ENCODE results near the gene RGR. TPM values are rescaled to one million over a fixed set of nuclear protein-coding genes. Genes with fewer than 3 reads are reported as not detected.
A peak's percentile ranks its signal among the peaks of the same experiment; 100 is the strongest.

Gene RGR
- polyA plus RNA-seq, 4 donors: 0.04 to 0.12 TPM; not detected in 2

- 41 to 58% (median 50%) methylated on average over 1 of the region's 1 CpG for WGBS, 3 donors
- Histone ChIP-seq H3K4me3 (ENCODE audit: low read depth in 1 of 3, low read length in 3 of 3) (no peak overlapping the region), H3K4me1 (ENCODE audit: control insufficient read depth in 3 of 3, insufficient read depth in 2 of 3, low read depth in 1 of 3, low read length in 2 of 3) (peaks cover 0 to 7% (median 5%) of the 10 kb centered on the region in 3 donors), H3K27ac (ENCODE audit: low read depth in 1 of 3, low read length in 2 of 3) (no peak overlapping the region), H3K36me3 (ENCODE audit: control insufficient read depth in 3 of 3, insufficient read depth in 2 of 3, low read depth in 1 of 3, low read length in 3 of 3) (no peaks in the 10 kb centered on the region), H3K27me3 (ENCODE audit: control insufficient read depth in 3 of 3, insufficient read depth in 3 of 3, low read length in 3 of 3) (no peaks in the 10 kb centered on the region), H3K9me3 (ENCODE audit: control insufficient read depth in 2 of 2, insufficient read depth in 1 of 2, low read depth in 1 of 2, low read length in 1 of 2) (no peaks in the 10 kb centered on the region)
- DNase-seq: no peak
- FAIRE-seq: no peak
Observed at GRCh38 chr10:84308021-84308420, 63.2 kb downstream of the RGR start.

GRCh38 chr10:84308481-84309304 lies 63.8 kb downstream of the RGR start:
- Histone ChIP-seq H3K27me3 (ENCODE audit: control insufficient read depth in 3 of 3, insufficient read depth in 3 of 3, low read length in 3 of 3) (no peaks in the 10 kb centered on the region), H3K36me3 (ENCODE audit: control insufficient read depth in 3 of 3, insufficient read depth in 2 of 3, low read depth in 1 of 3, low read length in 3 of 3) (no peaks in the 10 kb centered on the region), H3K4me3 (ENCODE audit: low read depth in 1 of 3, low read length in 3 of 3) (no peak overlapping the region), H3K27ac (ENCODE audit: low read depth in 1 of 3, low read length in 2 of 3) (no peak overlapping the region), H3K4me1 (ENCODE audit: control insufficient read depth in 3 of 3, insufficient read depth in 2 of 3, low read depth in 1 of 3, low read length in 2 of 3) (peaks cover 0 to 7% (median 5%) of the 10 kb centered on the region in 3 donors), H3K9me3 (ENCODE audit: control insufficient read depth in 2 of 2, insufficient read depth in 1 of 2, low read depth in 1 of 2, low read length in 1 of 2) (no peaks in the 10 kb centered on the region)
- DNase-seq: peak in 1 of 2 donors; percentile 64
- 12 to 14% (median 13%) methylated on average over 6 of the region's 6 CpGs for WGBS, 3 donors
- FAIRE-seq: no peak

Other genes starting within 250 kb of the RGR start
- 100 to 1,000 TPM; 142 to 301 (median 244) TPM for gene GHITM, start 105.5 kb upstream of the RGR start, polyA plus RNA-seq
- gene GPR15LG, start 71.3 kb upstream of the RGR start, polyA plus RNA-seq: 10 to 100 TPM in 1 of 4 donors, not detected in 3; 48.6 TPM
- gene CDHR1, start 50.5 kb upstream of the RGR start, polyA plus RNA-seq: 10 to 100 TPM in 1 of 4 donors, under 1 TPM in 1, not detected in 2; 0.06 to 18.2 TPM
- gene LRIT2, start 19.5 kb upstream of the RGR start, polyA plus RNA-seq: under 1 TPM in 1 of 4 donors, not detected in 3; 0.25 TPM
- gene LRIT1, start 3.5 kb upstream of the RGR start, polyA plus RNA-seq: not detected
- 10 to 100 TPM in 3 of 4 donors, 1 to 10 TPM in 1; 9.8 to 22.8 (median 16.2) TPM for gene CCSER2, start 83.5 kb downstream of the RGR start, polyA plus RNA-seq

Measured in small intestine (tissue), 7 donors.